Activated T-cell treated with anti-CD3 and anti-CD28 coated beads, Interleukin-2, amount 50 U/mL, for 24 hours (primary cell): ENCODE results near the gene UBE4A.
A peak's percentile ranks its signal among the peaks of the same experiment; 100 is the strongest.

ENCODE experiments used
- DNase-seq: peaks from one replicate; pipeline ENCODE4 v3.0.0-alpha.2; 2020
- H3K27ac Mint-ChIP-seq: 2 replicates; pipeline ENCODE4 v1.8.0; 2020; ENCODE audit warnings: mild to moderate bottlenecking, mixed read lengths
- H3K27me3 Mint-ChIP-seq: 2 replicates; pipeline ENCODE4 v1.8.0; 2020; ENCODE audit warnings: mixed read lengths
- H3K36me3 Mint-ChIP-seq: 2 replicates; pipeline ENCODE4 v1.8.0; 2020; ENCODE audit warnings: low read depth, mixed read lengths
- H3K4me1 Mint-ChIP-seq: 2 replicates; pipeline ENCODE4 v1.8.0; 2020; ENCODE audit warnings: low read depth, mixed read lengths
- H3K4me3 Mint-ChIP-seq: 2 replicates; pipeline ENCODE4 v1.8.0; 2020; ENCODE audit warnings: mild to moderate bottlenecking, moderate library complexity, mixed read lengths
- H3K9me3 Mint-ChIP-seq: 2 replicates; pipeline ENCODE4 v1.8.0; 2020; ENCODE audit warnings: mixed read lengths

Gene UBE4A

DNA sequence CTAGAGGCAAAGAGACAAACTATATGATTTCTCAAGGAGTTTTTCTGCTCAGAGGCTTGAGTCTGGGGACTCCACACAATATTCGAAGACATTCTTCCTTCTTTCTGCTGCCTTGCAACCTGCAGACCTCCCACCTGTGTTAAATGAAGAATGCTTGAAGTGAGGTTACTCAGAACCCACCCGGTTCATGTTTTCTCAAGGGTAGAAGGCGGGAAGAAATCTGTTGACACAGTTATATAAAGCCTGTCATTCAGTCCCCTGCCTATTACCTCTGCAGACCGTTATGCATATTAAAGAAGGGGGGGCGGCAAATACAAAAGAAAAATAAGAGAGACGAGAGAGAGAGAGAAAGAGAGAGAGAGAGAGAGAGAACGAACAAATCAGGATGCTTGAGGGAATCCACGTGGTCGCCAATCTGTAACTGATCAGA is 74.7 kb downstream of the UBE4A start:
- Mint-ChIP-seq H3K4me1 (peaks cover 26% of the 10 kb centered on the region), H3K36me3 (peaks cover 16% of the 10 kb centered on the region), H3K9me3 (no peaks in the 10 kb centered on the region), H3K27me3 (no peaks in the 10 kb centered on the region), H3K27ac (peak overlapping the region; percentile 96), H3K4me3 (peak overlapping the region; percentile 87)
- DNase-seq: no peak

GRCh38 chr11:118434553-118435289 is 75.3 kb downstream of the UBE4A start:
- no peaks in the 10 kb centered on the region for H3K27me3 Mint-ChIP-seq
- peak overlapping the region; percentile 96 for H3K27ac Mint-ChIP-seq
- H3K9me3 Mint-ChIP-seq: no peaks in the 10 kb centered on the region
- peak overlapping the region; percentile 87 for H3K4me3 Mint-ChIP-seq
- DNase-seq: peak; percentile 66
- peaks cover 22% of the 10 kb centered on the region for H3K36me3 Mint-ChIP-seq
- peaks cover 31% of the 10 kb centered on the region for H3K4me1 Mint-ChIP-seq

- Mint-ChIP-seq H3K36me3 (peaks cover 28% of the 10 kb centered on the region), H3K27me3 (no peaks in the 10 kb centered on the region), H3K9me3 (no peaks in the 10 kb centered on the region), H3K4me1 (peaks cover 38% of the 10 kb centered on the region), H3K4me3 (peak overlapping the region; percentile 87), H3K27ac (peak overlapping the region; percentile 96)
- DNase-seq: peak; percentile 82
Observed at GRCh38 chr11:118435290-118435892, 76.0 kb downstream of the UBE4A start.

- Mint-ChIP-seq H3K4me3 (peak within 1 kb of the TSS; percentile 96), H3K9me3 (no peaks in the 10 kb centered on the region), H3K4me1 (peaks cover 45% of the 10 kb centered on the region), H3K36me3 (peaks cover 35% of the 10 kb centered on the region), H3K27me3 (no peaks in the 10 kb centered on the region), H3K27ac (peak within 1 kb of the TSS; percentile 97)
- peak; percentile 99 for DNase-seq
Observed at GRCh38 chr11:118435893-118436624, 76.7 kb downstream of the UBE4A start, which contains the start of gene KMT2A. TSS of gene KMT2A (plus strand) at chr11:118436492. CDS start at chr11:118436513, 21 bp downstream.

- Mint-ChIP-seq H3K27ac (peak overlapping the region; percentile 97), H3K36me3 (peaks cover 41% of the 10 kb centered on the region), H3K4me1 (peaks cover 51% of the 10 kb centered on the region), H3K27me3 (no peaks in the 10 kb centered on the region), H3K4me3 (peak overlapping the region; percentile 96), H3K9me3 (no peaks in the 10 kb centered on the region)
- DNase-seq: no peak
Observed at GRCh38 chr11:118436639-118437207, 77.3 kb downstream of the UBE4A start.

DNA sequence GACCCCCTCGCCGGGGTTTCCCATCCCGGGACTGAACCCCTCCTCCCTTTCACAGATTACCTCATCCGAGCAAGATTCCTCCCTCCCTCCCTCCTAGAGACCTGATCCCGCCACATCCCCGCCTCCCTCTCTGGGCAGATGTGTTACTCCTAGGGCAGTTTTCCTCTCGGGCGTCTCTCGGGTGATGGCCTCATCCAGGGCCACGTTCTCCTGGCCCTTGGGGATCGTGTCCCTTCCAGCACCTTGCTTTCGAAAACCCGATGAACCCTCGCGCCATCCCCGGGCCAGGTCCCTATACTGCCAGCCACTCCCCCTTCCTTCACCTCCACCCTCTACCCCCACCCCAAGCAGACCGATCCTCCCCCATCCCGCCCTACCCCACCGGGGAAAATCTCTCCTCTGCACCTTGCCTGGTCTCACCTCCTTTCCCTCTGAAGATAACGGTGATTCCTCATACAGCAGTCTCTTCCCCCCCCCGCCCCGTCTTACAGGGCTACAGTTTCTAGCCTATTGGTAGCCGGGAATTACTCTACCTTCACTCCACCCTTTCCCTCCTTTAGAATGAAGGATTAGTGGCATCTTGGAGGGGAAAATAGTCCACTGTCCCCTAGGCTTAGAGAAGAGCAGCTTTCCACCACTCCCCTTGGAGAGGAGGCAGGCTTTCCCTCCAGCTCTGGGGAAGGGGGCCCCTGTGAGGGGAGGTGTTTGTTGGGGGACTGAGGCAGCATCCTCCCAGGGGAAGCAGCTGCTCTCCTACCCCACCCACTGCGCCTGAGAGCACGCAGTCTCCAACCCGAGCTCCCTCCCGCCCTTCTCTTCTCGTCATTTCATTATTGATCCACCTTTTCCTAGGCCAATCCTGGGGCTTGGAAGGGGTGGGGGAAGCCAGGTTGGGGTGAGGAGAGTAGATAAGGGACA is 78.1 kb downstream of the UBE4A start:
- Mint-ChIP-seq H3K27me3 (no peaks in the 10 kb centered on the region), H3K4me1 (peaks cover 58% of the 10 kb centered on the region), H3K27ac (peak overlapping the region; percentile 97), H3K9me3 (no peaks in the 10 kb centered on the region), H3K36me3 (peaks cover 49% of the 10 kb centered on the region), H3K4me3 (peak overlapping the region; percentile 96)
- DNase-seq: peak; percentile 61

GRCh38 chr11:118438314-118438931 is 79.0 kb downstream of the UBE4A start:
- Mint-ChIP-seq H3K4me1 (peaks cover 67% of the 10 kb centered on the region), H3K27me3 (no peaks in the 10 kb centered on the region), H3K27ac (peak overlapping the region; percentile 97), H3K9me3 (no peaks in the 10 kb centered on the region), H3K4me3 (peak overlapping the region; percentile 96), H3K36me3 (peaks cover 56% of the 10 kb centered on the region)
- peak; percentile 60 for DNase-seq

- H3K27ac Mint-ChIP-seq: peak overlapping the region; percentile 97
- H3K36me3 Mint-ChIP-seq: peaks cover 64% of the 10 kb centered on the region
- H3K4me1 Mint-ChIP-seq: peaks cover 69% of the 10 kb centered on the region
- no peak for DNase-seq
- H3K9me3 Mint-ChIP-seq: no peaks in the 10 kb centered on the region
- peak overlapping the region; percentile 96 for H3K4me3 Mint-ChIP-seq
- no peaks in the 10 kb centered on the region for H3K27me3 Mint-ChIP-seq
Observed at GRCh38 chr11:118439646-118440045, 80.2 kb downstream of the UBE4A start.

- Mint-ChIP-seq H3K4me3 (peak overlapping the region; percentile 68), H3K27ac (peak overlapping the region; percentile 94), H3K27me3 (no peaks in the 10 kb centered on the region), H3K4me1 (peaks cover 80% of the 10 kb centered on the region), H3K36me3 (peaks cover 78% of the 10 kb centered on the region), H3K9me3 (no peaks in the 10 kb centered on the region)
- no peak for DNase-seq
Observed at GRCh38 chr11:118441770-118442275, 82.4 kb downstream of the UBE4A start.

- Mint-ChIP-seq H3K4me3 (peak overlapping the region; percentile 68), H3K36me3 (peaks cover 79% of the 10 kb centered on the region)
Observed at GRCh38 chr11:118442301-118442700, 82.9 kb downstream of the UBE4A start.

GRCh38 chr11:118442908-118443589 is 83.6 kb downstream of the UBE4A start:
- Mint-ChIP-seq H3K9me3 (no peaks in the 10 kb centered on the region), H3K4me3 (peak overlapping the region; percentile 68), H3K27ac (peak overlapping the region; percentile 94), H3K36me3 (peaks cover 81% of the 10 kb centered on the region), H3K27me3 (no peaks in the 10 kb centered on the region), H3K4me1 (peaks cover 93% of the 10 kb centered on the region)
- no peak for DNase-seq

More at GRCh38 chr11:118442301-118442700, 82.9 kb downstream of the UBE4A start:
- Mint-ChIP-seq H3K4me1 (peaks cover 85% of the 10 kb centered on the region), H3K27me3 (no peaks in the 10 kb centered on the region), H3K27ac (peak overlapping the region; percentile 94), H3K9me3 (no peaks in the 10 kb centered on the region)
- DNase-seq: no peak

DNA sequence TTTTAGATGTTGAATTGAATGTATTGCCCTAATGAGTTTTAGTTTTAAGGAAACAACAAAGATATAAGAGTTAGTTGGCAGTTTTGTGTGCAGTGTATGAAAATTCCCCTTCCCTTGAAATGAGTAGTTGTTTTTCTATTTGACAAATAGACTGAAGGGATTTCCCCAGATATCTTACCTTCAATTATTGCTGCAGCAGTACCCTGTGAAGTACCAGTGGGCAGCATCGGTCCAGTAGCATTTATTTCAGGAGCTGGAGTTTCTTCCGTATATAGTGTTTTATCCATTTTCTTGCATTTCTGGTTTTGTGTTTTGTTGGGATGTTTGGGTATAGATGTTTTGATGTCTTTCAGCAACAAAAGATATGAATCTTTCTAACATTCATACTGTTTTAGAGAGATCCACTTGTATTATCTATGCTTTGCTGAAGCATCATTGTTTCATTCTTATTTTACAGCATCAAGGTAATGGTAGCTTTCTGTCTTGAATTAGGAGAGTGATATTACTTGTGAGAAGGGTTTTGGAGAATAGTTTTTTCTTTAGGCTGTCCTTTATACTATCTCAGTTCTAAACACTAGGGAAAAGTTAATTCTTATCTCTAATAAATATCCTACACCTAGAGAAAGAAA is 84.3 kb downstream of the UBE4A start:
- H3K36me3 Mint-ChIP-seq: peaks cover 84% of the 10 kb centered on the region
- no peak for DNase-seq
- peaks cover 97% of the 10 kb centered on the region for H3K4me1 Mint-ChIP-seq
- H3K27me3 Mint-ChIP-seq: no peaks in the 10 kb centered on the region
- H3K9me3 Mint-ChIP-seq: no peaks in the 10 kb centered on the region
- H3K27ac Mint-ChIP-seq: peak overlapping the region; percentile 94
- peak overlapping the region; percentile 68 for H3K4me3 Mint-ChIP-seq
